Measurements from ENCODE around the gene CD80.

Gene CD80

GRCh38 chr3:119601154-119601553 lies 41.7 kb upstream of the CD80 start:
- H3K27me3 ChIP-seq (ENCODE audit: low read depth, low read length), result no peaks in the 10 kb centered on the region
- H3K9me3 ChIP-seq (ENCODE audit: insufficient read depth, low read length), result no peaks in the 10 kb centered on the region
- H3K27ac ChIP-seq (ENCODE audit: low read length), result peak overlapping the region; percentile 96
- no peaks in the 10 kb centered on the region for H4K20me1 ChIP-seq (ENCODE audit: insufficient read depth, low read length)
- peak overlapping the region; percentile 13; the same call in 1 of the 2 replicates for H3K4me3 ChIP-seq (ENCODE audit: low read length)
- H3K4me1 ChIP-seq (ENCODE audit: low read length), result peaks cover 75% of the 10 kb centered on the region
- H3K36me3 ChIP-seq (replicated peaks; ENCODE audit: low read depth, low read length), result no peaks in the 10 kb centered on the region
- H2AFZ ChIP-seq (ENCODE audit: low read depth, low read length), result no peak overlapping the region
- H3K4me2 ChIP-seq (ENCODE audit: low read length), result peak overlapping the region; percentile 78
- H3K9ac ChIP-seq (ENCODE audit: low read length), result peak overlapping the region; percentile 77; the same call in 1 of the 2 replicates
- H3K79me2 ChIP-seq (ENCODE audit: low read length), result peaks cover 15% of the 10 kb centered on the region
- TF ChIP-seq CTCF (IDR thresholded peaks at IDR 0.05; ENCODE audit: low read depth, low read length) (no peak), EZH2phosphoT487 (IDR thresholded peaks at IDR 0.05; ENCODE audit: low read depth) (no peak)

GRCh38 chr3:119600732-119601131 lies 41.3 kb upstream of the CD80 start:
- H3K9ac ChIP-seq (ENCODE audit: low read length), result peak overlapping the region; percentile 77
- peak overlapping the region; percentile 96 for H3K27ac ChIP-seq (ENCODE audit: low read length)
- no peaks in the 10 kb centered on the region for H4K20me1 ChIP-seq (ENCODE audit: insufficient read depth, low read length)
- no peaks in the 10 kb centered on the region for H3K36me3 ChIP-seq (replicated peaks; ENCODE audit: low read depth, low read length)
- peaks cover 15% of the 10 kb centered on the region for H3K79me2 ChIP-seq (ENCODE audit: low read length)
- no peak overlapping the region for H2AFZ ChIP-seq (ENCODE audit: low read depth, low read length)
- H3K4me1 ChIP-seq (ENCODE audit: low read length), result peaks cover 80% of the 10 kb centered on the region
- peak overlapping the region; percentile 57; the same call in 1 of the 2 replicates for H3K4me3 ChIP-seq (ENCODE audit: low read length)
- H3K27me3 ChIP-seq (ENCODE audit: low read depth, low read length), result no peaks in the 10 kb centered on the region
- peak overlapping the region; percentile 78 for H3K4me2 ChIP-seq (ENCODE audit: low read length)
- H3K9me3 ChIP-seq (ENCODE audit: insufficient read depth, low read length), result no peaks in the 10 kb centered on the region
- TF ChIP-seq CTCF (IDR thresholded peaks at IDR 0.05; ENCODE audit: low read depth, low read length) (peak; percentile 86), EZH2phosphoT487 (IDR thresholded peaks at IDR 0.05; ENCODE audit: low read depth) (no peak)

GRCh38 chr3:119599558-119600174 lies 40.3 kb upstream of the CD80 start:
- no peaks in the 10 kb centered on the region for H3K9me3 ChIP-seq (ENCODE audit: insufficient read depth, low read length)
- peaks cover 86% of the 10 kb centered on the region for H3K4me1 ChIP-seq (ENCODE audit: low read length)
- H3K79me2 ChIP-seq (ENCODE audit: low read length), result peaks cover 15% of the 10 kb centered on the region
- H3K4me2 ChIP-seq (ENCODE audit: low read length), result peak overlapping the region; percentile 78
- no peaks in the 10 kb centered on the region for H3K27me3 ChIP-seq (ENCODE audit: low read depth, low read length)
- peak overlapping the region; percentile 77 for H3K9ac ChIP-seq (ENCODE audit: low read length)
- peak overlapping the region; percentile 96 for H3K27ac ChIP-seq (ENCODE audit: low read length)
- no peak for TF ChIP-seq EZH2phosphoT487 (IDR thresholded peaks at IDR 0.05; ENCODE audit: low read depth)
- no peak for TF ChIP-seq CTCF (IDR thresholded peaks at IDR 0.05; ENCODE audit: low read depth, low read length)
- no peak overlapping the region for H2AFZ ChIP-seq (ENCODE audit: low read depth, low read length)
- no peaks in the 10 kb centered on the region for H4K20me1 ChIP-seq (ENCODE audit: insufficient read depth, low read length)
- no peaks in the 10 kb centered on the region for H3K36me3 ChIP-seq (replicated peaks; ENCODE audit: low read depth, low read length)
- H3K4me3 ChIP-seq (ENCODE audit: low read length), result peak overlapping the region; percentile 57

GRCh38 chr3:119598410-119599098 lies 39.1 kb upstream of the CD80 start:
- H3K36me3 ChIP-seq (replicated peaks; ENCODE audit: low read depth, low read length), result no peaks in the 10 kb centered on the region
- H3K9me3 ChIP-seq (ENCODE audit: insufficient read depth, low read length), result no peaks in the 10 kb centered on the region
- no peaks in the 10 kb centered on the region for H4K20me1 ChIP-seq (ENCODE audit: insufficient read depth, low read length)
- no peaks in the 10 kb centered on the region for H3K27me3 ChIP-seq (ENCODE audit: low read depth, low read length)
- H3K4me3 ChIP-seq (ENCODE audit: low read length), result peak overlapping the region; percentile 57
- peak overlapping the region; percentile 96 for H3K27ac ChIP-seq (ENCODE audit: low read length)
- H3K4me1 ChIP-seq (ENCODE audit: low read length), result peaks cover 89% of the 10 kb centered on the region
- TF ChIP-seq EZH2phosphoT487 (IDR thresholded peaks at IDR 0.05; ENCODE audit: low read depth), result no peak
- TF ChIP-seq CTCF (IDR thresholded peaks at IDR 0.05; ENCODE audit: low read depth, low read length), result no peak
- H3K4me2 ChIP-seq (ENCODE audit: low read length), result peak overlapping the region; percentile 78
- H3K79me2 ChIP-seq (ENCODE audit: low read length), result peaks cover 15% of the 10 kb centered on the region
- H3K9ac ChIP-seq (ENCODE audit: low read length), result peak overlapping the region; percentile 77
- no peak overlapping the region for H2AFZ ChIP-seq (ENCODE audit: low read depth, low read length)

Data from OCI-LY3 (cell line).